ENCODE measurements around the gene ZNF497. TPM values are rescaled to one million over a fixed set of nuclear protein-coding genes. Genes with fewer than 3 reads are reported as not detected.
"Not testable (repeated sequence)": the region's sequence is repeated elsewhere in the genome, so short reads cannot be mapped to it uniquely, and the experiment has no call there.

Gene ZNF497
- total RNA-seq, 4 donors from 2014 or later, result 1.4 to 3.1 (median 1.5) TPM

- no peak overlapping the region for H3K4me3 ChIP-seq (ENCODE audit: low read depth, poor library complexity, severe bottlenecking)
- intact Hi-C loops (cut with DNase I; ENCODE audit: low total_unique reads), result no loop called here
- DNase-seq (ENCODE audit: low spot score in 2 of 2), result no peak
- 61 to 64% methylated on average over 7 of the region's 7 CpGs for WGBS, 2 donors
- no peak for TF ChIP-seq CTCF (IDR thresholded peaks at IDR 0.05)
These were observed 45.0 kb downstream of the ZNF497 start for GRCh38 chr19:58317476-58318072.

- H3K4me3 ChIP-seq (ENCODE audit: low read depth, poor library complexity, severe bottlenecking), result no peak overlapping the region
- 94 to 96% methylated on average over 2 of the region's 2 CpGs for WGBS, 2 donors
- TF ChIP-seq POLR2A (IDR thresholded peaks at IDR 0.05) (no peak), CTCF (IDR thresholded peaks at IDR 0.05) (no peak)
- intact Hi-C loops (cut with DNase I; ENCODE audit: low total_unique reads), result no loop called here
- no peak for DNase-seq (ENCODE audit: low spot score in 2 of 2)
These were observed 47.0 kb downstream of the ZNF497 start for GRCh38 chr19:58315580-58315979.

- H3K4me3 ChIP-seq (ENCODE audit: low read depth, poor library complexity, severe bottlenecking), result no peak overlapping the region
- DNase-seq (ENCODE audit: low spot score in 2 of 2), result no peak
- no peak for TF ChIP-seq CTCF (IDR thresholded peaks at IDR 0.05)
- no peak for TF ChIP-seq POLR2A (IDR thresholded peaks at IDR 0.05)
- intact Hi-C loops (cut with DNase I; ENCODE audit: low total_unique reads), result no loop called here
- 65 to 72% methylated on average over 7 of the region's 7 CpGs for WGBS, 2 donors
These were observed 51.1 kb downstream of the ZNF497 start for GRCh38 chr19:58311345-58311865.

GRCh38 chr19:58310685-58311084 is 51.9 kb downstream of the ZNF497 start:
- DNase-seq (ENCODE audit: low spot score in 2 of 2); H3K4me3 ChIP-seq (ENCODE audit: low read depth, poor library complexity, severe bottlenecking); intact Hi-C loops (cut with DNase I; ENCODE audit: low total_unique reads): not testable (repeated sequence)
- WGBS, 2 donors, result 58 to 59% methylated on average over 12 to 13 of the region's 13 CpGs

GRCh38 chr19:58307736-58308135 is 54.8 kb downstream of the ZNF497 start:
- intact Hi-C loops (cut with DNase I; ENCODE audit: low total_unique reads), result loop anchor here (5.0 kb wide), 1 partner anchor 215 kb away; no protein-coding TSS in a partner anchor
- no peak for DNase-seq (ENCODE audit: low spot score in 2 of 2)
- WGBS, 2 donors, result 87 to 95% methylated on average over 4 of the region's 4 CpGs
- H3K4me3 ChIP-seq (ENCODE audit: low read depth, poor library complexity, severe bottlenecking), result no peak overlapping the region
- TF ChIP-seq CTCF (IDR thresholded peaks at IDR 0.05) (no peak), POLR2A (IDR thresholded peaks at IDR 0.05) (no peak)

- DNase-seq (ENCODE audit: low spot score in 2 of 2), result no peak
- no peak overlapping the region for H3K4me3 ChIP-seq (ENCODE audit: low read depth, poor library complexity, severe bottlenecking)
- intact Hi-C loops (cut with DNase I; ENCODE audit: low total_unique reads), result loop anchor here (5.0 kb wide), 1 partner anchor 214 kb away; no protein-coding TSS in a partner anchor
- TF ChIP-seq CTCF (IDR thresholded peaks at IDR 0.05) (no peak), POLR2A (IDR thresholded peaks at IDR 0.05) (no peak)
- 60 to 69% methylated on average over 12 of the region's 12 CpGs for WGBS, 2 donors
These were observed 56.6 kb downstream of the ZNF497 start for GRCh38 chr19:58305932-58306323.

Measured in lower leg skin (tissue), 4 donors.